PFSK-1 (cell line): ENCODE measurements around the gene LRFN4.

ENCODE experiments used
- SIN3A ChIP-seq: IDR thresholded peaks from 2 replicates; pipeline ENCODE4 v1.6.1; 2012; ENCODE audit warnings: mild to moderate bottlenecking, low read length, moderate library complexity, borderline replicate concordance; ENCODE audit not compliant: insufficient read depth
- TAF1 ChIP-seq: IDR thresholded peaks from 2 replicates; pipeline ENCODE4 v1.6.1; 2012; ENCODE audit warnings: low read length, control low read depth, borderline replicate concordance; ENCODE audit not compliant: insufficient read depth

- no peak for TF ChIP-seq SIN3A
- TF ChIP-seq TAF1 = no peak
Measured at GRCh38 chr11:66866511-66866986, 9.7 kb downstream of the LRFN4 start.
